Measurements from ENCODE around the gene ZNF467.

ZNF467 gene

GRCh38 chr7:149793261-149793660 lies 19.9 kb upstream of the ZNF467 start:
- H3K4me1 ChIP-seq (ENCODE audit: insufficient read depth, low read length): no peaks in the 10 kb centered on the region
- no peak overlapping the region for H3K9ac ChIP-seq (ENCODE audit: low read depth, low read length)
- 90% methylated on average over 10 of the region's 10 CpGs for WGBS
- H3K27ac ChIP-seq (ENCODE audit: low read depth, low read length): no peak overlapping the region
- H3K9me3 ChIP-seq (ENCODE audit: insufficient read depth, low read depth, low read length): no peaks in the 10 kb centered on the region
- no peaks in the 10 kb centered on the region for H3K36me3 ChIP-seq (ENCODE audit: insufficient read depth, low read length)
- peaks cover 41% of the 10 kb centered on the region for H3K27me3 ChIP-seq (ENCODE audit: insufficient read depth, low read length)
- no peak overlapping the region for H3K4me3 ChIP-seq (ENCODE audit: low read length)

GRCh38 chr7:149792220-149792595 lies 18.8 kb upstream of the ZNF467 start:
- whole genome bisulfite sequencing: 96% methylated on average over 15 of the region's 15 CpGs
- Histone ChIP-seq H3K27ac (ENCODE audit: low read depth, low read length) (no peak overlapping the region), H3K9ac (ENCODE audit: low read depth, low read length) (no peak overlapping the region), H3K4me3 (ENCODE audit: low read length) (no peak overlapping the region), H3K9me3 (ENCODE audit: insufficient read depth, low read depth, low read length) (no peaks in the 10 kb centered on the region), H3K27me3 (ENCODE audit: insufficient read depth, low read length) (peaks cover 52% of the 10 kb centered on the region), H3K36me3 (ENCODE audit: insufficient read depth, low read length) (no peaks in the 10 kb centered on the region), H3K4me1 (ENCODE audit: insufficient read depth, low read length) (no peaks in the 10 kb centered on the region)

- Histone ChIP-seq H3K36me3 (ENCODE audit: insufficient read depth, low read length) (no peaks in the 10 kb centered on the region), H3K9me3 (ENCODE audit: insufficient read depth, low read depth, low read length) (no peaks in the 10 kb centered on the region), H3K27ac (ENCODE audit: low read depth, low read length) (no peak overlapping the region), H3K9ac (ENCODE audit: low read depth, low read length) (no peak overlapping the region), H3K4me3 (ENCODE audit: low read length) (no peak overlapping the region), H3K4me1 (ENCODE audit: insufficient read depth, low read length) (no peaks in the 10 kb centered on the region), H3K27me3 (ENCODE audit: insufficient read depth, low read length) (peaks cover 52% of the 10 kb centered on the region)
- 90% methylated on average over 21 of the region's 21 CpGs for WGBS
Measured at GRCh38 chr7:149791411-149792219, 18.2 kb upstream of the ZNF467 start.

- Histone ChIP-seq H3K4me3 (ENCODE audit: low read length) (peak overlapping the region; percentile 43), H3K27me3 (ENCODE audit: insufficient read depth, low read length) (peaks cover 52% of the 10 kb centered on the region), H3K9me3 (ENCODE audit: insufficient read depth, low read depth, low read length) (no peaks in the 10 kb centered on the region), H3K36me3 (ENCODE audit: insufficient read depth, low read length) (no peaks in the 10 kb centered on the region), H3K27ac (ENCODE audit: low read depth, low read length) (no peak overlapping the region), H3K9ac (ENCODE audit: low read depth, low read length) (no peak overlapping the region), H3K4me1 (ENCODE audit: insufficient read depth, low read length) (no peaks in the 10 kb centered on the region)
- WGBS: 84% methylated on average over 14 of the region's 14 CpGs
Measured at GRCh38 chr7:149790754-149791360, 17.5 kb upstream of the ZNF467 start.

GRCh38 chr7:149790146-149790548 lies 16.8 kb upstream of the ZNF467 start:
- Histone ChIP-seq H3K27me3 (ENCODE audit: insufficient read depth, low read length) (peaks cover 52% of the 10 kb centered on the region), H3K4me1 (ENCODE audit: insufficient read depth, low read length) (no peaks in the 10 kb centered on the region), H3K9me3 (ENCODE audit: insufficient read depth, low read depth, low read length) (no peaks in the 10 kb centered on the region), H3K4me3 (ENCODE audit: low read length) (peak overlapping the region; percentile 43), H3K36me3 (ENCODE audit: insufficient read depth, low read length) (no peaks in the 10 kb centered on the region), H3K9ac (ENCODE audit: low read depth, low read length) (no peak overlapping the region), H3K27ac (ENCODE audit: low read depth, low read length) (no peak overlapping the region)
- WGBS: 3% methylated on average over 56 of the region's 56 CpGs

- Histone ChIP-seq H3K4me3 (ENCODE audit: low read length) (no peak overlapping the region), H3K9ac (ENCODE audit: low read depth, low read length) (no peak overlapping the region), H3K36me3 (ENCODE audit: insufficient read depth, low read length) (no peaks in the 10 kb centered on the region), H3K9me3 (ENCODE audit: insufficient read depth, low read depth, low read length) (no peaks in the 10 kb centered on the region), H3K27ac (ENCODE audit: low read depth, low read length) (no peak overlapping the region), H3K27me3 (ENCODE audit: insufficient read depth, low read length) (peaks cover 48% of the 10 kb centered on the region), H3K4me1 (ENCODE audit: insufficient read depth, low read length) (no peaks in the 10 kb centered on the region)
- 87% methylated on average over 17 of the region's 19 CpGs for WGBS
Measured at GRCh38 chr7:149789101-149789500, 15.7 kb upstream of the ZNF467 start.

GRCh38 chr7:149788300-149788851 lies 15.0 kb upstream of the ZNF467 start:
- 83% methylated on average over 11 of the region's 11 CpGs for WGBS

GRCh38 chr7:149787428-149788299 lies 14.3 kb upstream of the ZNF467 start:
- H3K4me3 ChIP-seq (ENCODE audit: low read length): no peak overlapping the region
- no peaks in the 10 kb centered on the region for H3K36me3 ChIP-seq (ENCODE audit: insufficient read depth, low read length)
- H3K4me1 ChIP-seq (ENCODE audit: insufficient read depth, low read length): peaks cover 3% of the 10 kb centered on the region; the same call in 1 of the 2 replicates
- no peak overlapping the region for H3K27ac ChIP-seq (ENCODE audit: low read depth, low read length)
- H3K9ac ChIP-seq (ENCODE audit: low read depth, low read length): no peak overlapping the region
- H3K27me3 ChIP-seq (ENCODE audit: insufficient read depth, low read length): peaks cover 45% of the 10 kb centered on the region
- no peaks in the 10 kb centered on the region for H3K9me3 ChIP-seq (ENCODE audit: insufficient read depth, low read depth, low read length)
- 77% methylated on average over 35 of the region's 35 CpGs for WGBS

More at GRCh38 chr7:149788300-149788851, 15.0 kb upstream of the ZNF467 start:
- no peaks in the 10 kb centered on the region for H3K9me3 ChIP-seq (ENCODE audit: insufficient read depth, low read depth, low read length)
- no peaks in the 10 kb centered on the region for H3K36me3 ChIP-seq (ENCODE audit: insufficient read depth, low read length)
- peaks cover 45% of the 10 kb centered on the region for H3K27me3 ChIP-seq (ENCODE audit: insufficient read depth, low read length)
- H3K4me1 ChIP-seq (ENCODE audit: insufficient read depth, low read length): peaks cover 1% of the 10 kb centered on the region; the same call in 1 of the 2 replicates
- H3K27ac ChIP-seq (ENCODE audit: low read depth, low read length): no peak overlapping the region
- H3K9ac ChIP-seq (ENCODE audit: low read depth, low read length): no peak overlapping the region
- H3K4me3 ChIP-seq (ENCODE audit: low read length): no peak overlapping the region

GRCh38 chr7:149785983-149786382 lies 12.6 kb upstream of the ZNF467 start:
- Histone ChIP-seq H3K27me3 (ENCODE audit: insufficient read depth, low read length) (peaks cover 41% of the 10 kb centered on the region), H3K27ac (ENCODE audit: low read depth, low read length) (no peak overlapping the region), H3K36me3 (ENCODE audit: insufficient read depth, low read length) (no peaks in the 10 kb centered on the region), H3K9me3 (ENCODE audit: insufficient read depth, low read depth, low read length) (no peaks in the 10 kb centered on the region), H3K4me1 (ENCODE audit: insufficient read depth, low read length) (peaks cover 5% of the 10 kb centered on the region; the same call in 1 of the 2 replicates), H3K4me3 (ENCODE audit: low read length) (no peak overlapping the region), H3K9ac (ENCODE audit: low read depth, low read length) (no peak overlapping the region)
- 90% methylated on average over 9 of the region's 9 CpGs for WGBS

- H3K4me3 ChIP-seq (ENCODE audit: low read length): no peak overlapping the region
- 95% methylated on average over 15 of the region's 15 CpGs for WGBS
- H3K9me3 ChIP-seq (ENCODE audit: insufficient read depth, low read depth, low read length): no peaks in the 10 kb centered on the region
- H3K9ac ChIP-seq (ENCODE audit: low read depth, low read length): no peak overlapping the region
- H3K4me1 ChIP-seq (ENCODE audit: insufficient read depth, low read length): peaks cover 5% of the 10 kb centered on the region; the same call in 1 of the 2 replicates
- H3K36me3 ChIP-seq (ENCODE audit: insufficient read depth, low read length): no peaks in the 10 kb centered on the region
- H3K27me3 ChIP-seq (ENCODE audit: insufficient read depth, low read length): peaks cover 35% of the 10 kb centered on the region
- H3K27ac ChIP-seq (ENCODE audit: low read depth, low read length): no peak overlapping the region
Measured at GRCh38 chr7:149785402-149785801, 12.0 kb upstream of the ZNF467 start.

All from HUES64 (cell line).